ENCODE data around the gene SIK3. TPM values are rescaled to one million over a fixed set of nuclear protein-coding genes. Genes with fewer than 3 reads are reported as not detected.

SIK3 gene
- total RNA-seq, 1 donor from 2014 or later, result 88.4 TPM

GRCh38 chr11:117020287-117020686 lies 77.9 kb downstream of the SIK3 start:
- TF ChIP-seq CTCF (IDR thresholded peaks at IDR 0.05), result no peak
- H3K27ac Mint-ChIP-seq, result peak overlapping the region; percentile 62
- ChIA-PET CTCF (interaction anchor here (1.0 kb wide), 1 partner anchor 90 kb away, joined by 4 read pairs; no protein-coding TSS in a partner anchor), POLR2A (interaction anchor here (0.5 to 1.6 kb wide), 10 partner anchors 11 to 104 kb away, joined by 3 to 5 read pairs (median 4); partner anchors contain the start of gene SIK3)
- ATAC-seq (ENCODE audit: low read depth) (peak; percentile 86), DNase-seq (no peak)
- H3K27me3 Mint-ChIP-seq, result no peaks in the 10 kb centered on the region
- H3K4me1 Mint-ChIP-seq, result peaks cover 79% of the 10 kb centered on the region
- peaks cover 3% of the 10 kb centered on the region for H3K36me3 Mint-ChIP-seq (ENCODE audit: low read depth)
- peak overlapping the region; percentile 45 for H3K4me3 Mint-ChIP-seq
- intact Hi-C loops (cut with micrococcal nuclease), result loop anchor here (1.0 to 2.0 kb wide), 6 partner anchors 8 to 91 kb away; no protein-coding TSS in a partner anchor
- H3K9me3 Mint-ChIP-seq, result no peaks in the 10 kb centered on the region

GRCh38 chr11:117019871-117020270 lies 78.4 kb downstream of the SIK3 start:
- intact Hi-C loops (cut with micrococcal nuclease), result loop anchor here (1.0 to 2.0 kb wide), 6 partner anchors 8 to 91 kb away; no protein-coding TSS in a partner anchor
- ChIA-PET POLR2A (interaction anchor here (0.9 to 1.6 kb wide), 8 partner anchors 12 to 91 kb away, joined by 3 to 5 read pairs (median 4); partner anchors contain the start of gene SIK3), CTCF (interaction anchor here (1.0 to 1.5 kb wide), 2 partner anchors 90 to 111 kb away, joined by 3 to 4 read pairs; no protein-coding TSS in a partner anchor)

GRCh38 chr11:117017456-117017855 lies 80.8 kb downstream of the SIK3 start:
- Mint-ChIP-seq H3K4me1 (peaks cover 54% of the 10 kb centered on the region), H3K9me3 (no peaks in the 10 kb centered on the region), H3K4me3 (no peak overlapping the region), H3K36me3 (ENCODE audit: low read depth) (peaks cover 4% of the 10 kb centered on the region), H3K27me3 (no peaks in the 10 kb centered on the region), H3K27ac (no peak overlapping the region)
- CTCF ChIA-PET, result interaction anchor here (0.9 kb wide), 1 partner anchor 13 kb away, joined by 3 read pairs; no protein-coding TSS in a partner anchor
- intact Hi-C loops (cut with micrococcal nuclease), result no loop called here
- no peak for TF ChIP-seq CTCF (IDR thresholded peaks at IDR 0.05)
- DNase-seq, result no peak
- ATAC-seq (ENCODE audit: low read depth), result no peak
- POLR2A ChIA-PET, result interaction anchor here (0.6 to 1.2 kb wide), 4 partner anchors 8 to 141 kb away, joined by 3 to 7 read pairs (median 4); partner anchors contain the start of gene SIK3

More at GRCh38 chr11:117019871-117020270, 78.4 kb downstream of the SIK3 start:
- TF ChIP-seq CTCF (IDR thresholded peaks at IDR 0.05), result no peak
- Mint-ChIP-seq H3K27me3 (no peaks in the 10 kb centered on the region), H3K9me3 (no peaks in the 10 kb centered on the region), H3K4me1 (peaks cover 75% of the 10 kb centered on the region), H3K36me3 (ENCODE audit: low read depth) (peaks cover 3% of the 10 kb centered on the region), H3K4me3 (peak overlapping the region; percentile 45), H3K27ac (peak overlapping the region; percentile 62)
- no peak for DNase-seq
- peak; percentile 6 for ATAC-seq (ENCODE audit: low read depth)

- TF ChIP-seq CTCF (IDR thresholded peaks at IDR 0.05), result no peak
- ATAC-seq (ENCODE audit: low read depth), result no peak
- no peak for DNase-seq
- intact Hi-C loops (cut with micrococcal nuclease), result no loop called here
- Mint-ChIP-seq H3K9me3 (no peaks in the 10 kb centered on the region), H3K4me3 (no peak overlapping the region), H3K27me3 (no peaks in the 10 kb centered on the region), H3K36me3 (ENCODE audit: low read depth) (peaks cover 4% of the 10 kb centered on the region), H3K27ac (no peak overlapping the region), H3K4me1 (peaks cover 53% of the 10 kb centered on the region)
- CTCF ChIA-PET, result interaction anchor here (0.9 kb wide), 1 partner anchor 12 kb away, joined by 3 read pairs; no protein-coding TSS in a partner anchor
- POLR2A ChIA-PET, result interaction anchor here (0.6 kb wide), 1 partner anchor 142 kb away, joined by 7 read pairs; no protein-coding TSS in a partner anchor
These were observed 81.5 kb downstream of the SIK3 start for GRCh38 chr11:117016747-117017146.

- Mint-ChIP-seq H3K27ac (no peak overlapping the region), H3K4me1 (peaks cover 52% of the 10 kb centered on the region), H3K36me3 (ENCODE audit: low read depth) (peaks cover 7% of the 10 kb centered on the region), H3K4me3 (no peak overlapping the region), H3K27me3 (no peaks in the 10 kb centered on the region), H3K9me3 (no peaks in the 10 kb centered on the region)
- TF ChIP-seq CTCF (IDR thresholded peaks at IDR 0.05), result no peak
- DNase-seq (no peak), ATAC-seq (ENCODE audit: low read depth) (no peak)
- ChIA-PET POLR2A (no interaction called here), CTCF (no interaction called here)
- intact Hi-C loops (cut with micrococcal nuclease), result no loop called here
These were observed 82.0 kb downstream of the SIK3 start for GRCh38 chr11:117016246-117016645.
